K562 (cell line): Measurements from ENCODE around the gene TNFRSF18. TPM values are rescaled to one million over a fixed set of nuclear protein-coding genes. Genes with fewer than 3 reads are reported as not detected.

Source experiments
- ETS2 ChIP-seq: IDR thresholded peaks from 2 replicates; pipeline ENCODE4 v1.6.1; 2016; ENCODE audit warnings: borderline replicate concordance, missing genetic modification characterization, mild to moderate bottlenecking, moderate library complexity, missing compliant biosample characterization; ENCODE audit not compliant: poor library complexity, severe bottlenecking
- FOS ChIP-seq: IDR thresholded peaks from 3 replicates; pipeline ENCODE4 v1.6.1; 2011; ENCODE audit not compliant: insufficient read length; ENCODE audit errors: extremely low read depth
- FOXM1 ChIP-seq, 2 experiments: fragments of 450-650 bp in 1 of 2; sonication (generic) in 1 of 2; formaldehyde crosslinking in 1 of 2; IDR thresholded peaks; 2 replicates each; pipeline versions ENCODE4 v1.6.1 to v1.9.0; 2017 to 2022; ENCODE audit warnings: low read depth in 2 of 2, mild to moderate bottlenecking in 2 of 2, missing genetic modification reagents in 1 of 2, moderate library complexity in 1 of 2
- HDAC8 ChIP-seq: fragments of 450-650 bp; IDR thresholded peaks from 2 replicates; pipeline ENCODE4 v1.6.1; 2016; ENCODE audit warnings: mild to moderate bottlenecking, missing genetic modification characterization, moderate library complexity, missing compliant biosample characterization
- PYGO2 ChIP-seq: fragments of 450-650 bp; IDR thresholded peaks from 2 replicates; pipeline ENCODE4 v1.6.1; 2016; ENCODE audit warnings: mild to moderate bottlenecking, missing genetic modification characterization, moderate library complexity, missing compliant biosample characterization
- RBBP5 ChIP-seq: fragments of 200-600 bp; sonication (generic); IDR thresholded peaks from 2 replicates; pipeline ENCODE4 v1.6.1; 2012; ENCODE audit warnings: borderline replicate concordance, mild to moderate bottlenecking, low read length, control low read depth, inconsistent platforms; ENCODE audit not compliant: insufficient read depth, poor library complexity, severe bottlenecking
- ZNF324 ChIP-seq: fragments of 250-450 bp; sonication (Bioruptor Pico); IDR thresholded peaks from 2 replicates; pipeline ENCODE4 v1.4.0; 2020; ENCODE audit warnings: mild to moderate bottlenecking
- polyA plus RNA-seq, 8 experiments: library from polyadenylated mRNA; depleted of rRNA in 4 of 8; stranded (reverse) in 5 of 8; unstranded in 3 of 8; fragments of >200 nt; fragmentation: Nextera tagmentation in 2 of 8; fragmentation: Illumina TruSeq in 1 of 8; extraction: Ambion mirVana in 2 of 8; extraction: Trizol in 1 of 8; gene quantifications; 2 replicates each; pipeline versions ENCODE4 v1.2.1 to v1.2.3, GENCODE V29; 2011 to 2014; ENCODE audit warnings: inconsistent platforms in 1 of 8, missing spikeins in 1 of 8
- total RNA-seq, 7 experiments: library from RNA; depleted of rRNA in 6 of 7; stranded (reverse); fragments of >200 nt in 6 of 7; fragmentation: Illumina TruSeq in 2 of 7; extraction: Trizol in 2 of 7; gene quantifications; 2 replicates each; pipeline versions ENCODE4 v1.2.1 to v1.2.3, GENCODE V29; 2011 to 2021; ENCODE audit warnings: low replicate concordance in 1 of 7
- TF ChIP-seq, protein P1 (sequence below), 2 experiments: IDR thresholded peaks; 2 replicates each; pipeline ENCODE4 v1.6.1; 2012; ENCODE audit warnings: improper control_type of control experiment in 2 of 2, low read depth in 2 of 2, low read length in 2 of 2, borderline replicate concordance in 1 of 2
- TF ChIP-seq, protein P2 (sequence below): fragments of 450-650 bp; IDR thresholded peaks from 2 replicates; pipeline ENCODE4 v1.7.1; 2018; ENCODE audit warnings: mild to moderate bottlenecking, low read depth; ENCODE audit not compliant: partially characterized antibody
- TF ChIP-seq, protein P3 (sequence below): IDR thresholded peaks from 3 replicates; pipeline ENCODE4 v1.6.1; 2011; ENCODE audit warnings: borderline replicate concordance, mild to moderate bottlenecking, moderate library complexity; ENCODE audit not compliant: insufficient read length; ENCODE audit errors: extremely low read depth
- TF ChIP-seq, protein P4 (sequence below): fragments of 450-650 bp; IDR thresholded peaks from 2 replicates; pipeline ENCODE4 v1.6.1; 2016
- TF ChIP-seq, protein P5 (sequence below): sonication (generic); formaldehyde crosslinking; IDR thresholded peaks from 2 replicates; pipeline ENCODE4 v1.8.1; 2022; ENCODE audit warnings: missing genetic modification reagents

TNFRSF18 gene
- total and polyA plus RNA-seq, 9 of the 15 experiments (the other 6 are each of a cell fraction or from before 2014, with no cell fraction given) = 0.24 to 0.27 TPM; not detected in 7

DNA sequence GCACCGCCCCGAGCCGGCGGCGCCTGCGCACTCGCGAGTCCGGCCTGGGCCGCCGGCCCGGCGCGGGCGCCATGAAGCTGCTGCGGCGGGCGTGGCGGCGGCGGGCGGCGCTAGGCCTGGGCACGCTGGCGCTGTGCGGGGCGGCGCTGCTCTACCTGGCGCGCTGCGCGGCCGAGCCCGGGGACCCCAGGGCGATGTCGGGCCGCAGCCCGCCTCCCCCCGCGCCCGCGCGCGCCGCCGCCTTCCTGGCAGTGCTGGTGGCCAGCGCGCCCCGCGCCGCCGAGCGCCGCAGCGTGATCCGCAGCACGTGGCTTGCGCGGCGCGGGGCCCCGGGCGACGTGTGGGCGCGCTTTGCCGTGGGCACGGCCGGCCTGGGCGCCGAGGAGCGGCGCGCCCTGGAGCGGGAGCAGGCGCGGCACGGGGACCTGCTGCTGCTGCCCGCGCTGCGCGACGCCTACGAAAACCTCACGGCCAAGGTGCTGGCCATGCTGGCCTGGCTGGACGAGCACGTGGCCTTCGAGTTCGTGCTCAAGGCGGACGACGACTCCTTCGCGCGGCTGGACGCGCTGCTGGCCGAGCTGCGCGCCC lies 25.9 kb upstream of the TNFRSF18 start, which contains the start of gene B3GALT6 (continued):
- no peak for TF ChIP-seq ZNF324 (CRISPR knock-in tag)
- TF ChIP-seq, protein P1, sequence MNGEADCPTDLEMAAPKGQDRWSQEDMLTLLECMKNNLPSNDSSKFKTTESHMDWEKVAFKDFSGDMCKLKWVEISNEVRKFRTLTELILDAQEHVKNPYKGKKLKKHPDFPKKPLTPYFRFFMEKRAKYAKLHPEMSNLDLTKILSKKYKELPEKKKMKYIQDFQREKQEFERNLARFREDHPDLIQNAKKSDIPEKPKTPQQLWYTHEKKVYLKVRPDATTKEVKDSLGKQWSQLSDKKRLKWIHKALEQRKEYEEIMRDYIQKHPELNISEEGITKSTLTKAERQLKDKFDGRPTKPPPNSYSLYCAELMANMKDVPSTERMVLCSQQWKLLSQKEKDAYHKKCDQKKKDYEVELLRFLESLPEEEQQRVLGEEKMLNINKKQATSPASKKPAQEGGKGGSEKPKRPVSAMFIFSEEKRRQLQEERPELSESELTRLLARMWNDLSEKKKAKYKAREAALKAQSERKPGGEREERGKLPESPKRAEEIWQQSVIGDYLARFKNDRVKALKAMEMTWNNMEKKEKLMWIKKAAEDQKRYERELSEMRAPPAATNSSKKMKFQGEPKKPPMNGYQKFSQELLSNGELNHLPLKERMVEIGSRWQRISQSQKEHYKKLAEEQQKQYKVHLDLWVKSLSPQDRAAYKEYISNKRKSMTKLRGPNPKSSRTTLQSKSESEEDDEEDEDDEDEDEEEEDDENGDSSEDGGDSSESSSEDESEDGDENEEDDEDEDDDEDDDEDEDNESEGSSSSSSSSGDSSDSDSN (IDR thresholded peaks at IDR 0.05; ENCODE audit: borderline replicate concordance in 1 of 2, low read depth in 2 of 2, low read length in 2 of 2) = no peak
- no peak for TF ChIP-seq ETS2 (tag)
- no peak for TF ChIP-seq FOXM1 (IDR thresholded peaks at IDR 0.05; ENCODE audit: low read depth)
- TF ChIP-seq FOXM1 (CRISPR knock-in tag; IDR thresholded peaks at IDR 0.05; ENCODE audit: low read depth) = 0 out of 2 replicates have a peak, but pooled peaks have one; percentile 52
- TF ChIP-seq RBBP5 = no peak
- TF ChIP-seq, protein P2, sequence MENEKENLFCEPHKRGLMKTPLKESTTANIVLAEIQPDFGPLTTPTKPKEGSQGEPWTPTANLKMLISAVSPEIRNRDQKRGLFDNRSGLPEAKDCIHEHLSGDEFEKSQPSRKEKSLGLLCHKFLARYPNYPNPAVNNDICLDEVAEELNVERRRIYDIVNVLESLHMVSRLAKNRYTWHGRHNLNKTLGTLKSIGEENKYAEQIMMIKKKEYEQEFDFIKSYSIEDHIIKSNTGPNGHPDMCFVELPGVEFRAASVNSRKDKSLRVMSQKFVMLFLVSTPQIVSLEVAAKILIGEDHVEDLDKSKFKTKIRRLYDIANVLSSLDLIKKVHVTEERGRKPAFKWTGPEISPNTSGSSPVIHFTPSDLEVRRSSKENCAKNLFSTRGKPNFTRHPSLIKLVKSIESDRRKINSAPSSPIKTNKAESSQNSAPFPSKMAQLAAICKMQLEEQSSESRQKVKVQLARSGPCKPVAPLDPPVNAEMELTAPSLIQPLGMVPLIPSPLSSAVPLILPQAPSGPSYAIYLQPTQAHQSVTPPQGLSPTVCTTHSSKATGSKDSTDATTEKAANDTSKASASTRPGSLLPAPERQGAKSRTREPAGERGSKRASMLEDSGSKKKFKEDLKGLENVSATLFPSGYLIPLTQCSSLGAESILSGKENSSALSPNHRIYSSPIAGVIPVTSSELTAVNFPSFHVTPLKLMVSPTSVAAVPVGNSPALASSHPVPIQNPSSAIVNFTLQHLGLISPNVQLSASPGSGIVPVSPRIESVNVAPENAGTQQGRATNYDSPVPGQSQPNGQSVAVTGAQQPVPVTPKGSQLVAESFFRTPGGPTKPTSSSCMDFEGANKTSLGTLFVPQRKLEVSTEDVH = no peak
- no peak for TF ChIP-seq PYGO2 (tag)
- peak; percentile 50; the same call in 1 of the 2 replicates for TF ChIP-seq HDAC8 (tag)
- no peak for TF ChIP-seq FOS
- TF ChIP-seq, protein P3, sequence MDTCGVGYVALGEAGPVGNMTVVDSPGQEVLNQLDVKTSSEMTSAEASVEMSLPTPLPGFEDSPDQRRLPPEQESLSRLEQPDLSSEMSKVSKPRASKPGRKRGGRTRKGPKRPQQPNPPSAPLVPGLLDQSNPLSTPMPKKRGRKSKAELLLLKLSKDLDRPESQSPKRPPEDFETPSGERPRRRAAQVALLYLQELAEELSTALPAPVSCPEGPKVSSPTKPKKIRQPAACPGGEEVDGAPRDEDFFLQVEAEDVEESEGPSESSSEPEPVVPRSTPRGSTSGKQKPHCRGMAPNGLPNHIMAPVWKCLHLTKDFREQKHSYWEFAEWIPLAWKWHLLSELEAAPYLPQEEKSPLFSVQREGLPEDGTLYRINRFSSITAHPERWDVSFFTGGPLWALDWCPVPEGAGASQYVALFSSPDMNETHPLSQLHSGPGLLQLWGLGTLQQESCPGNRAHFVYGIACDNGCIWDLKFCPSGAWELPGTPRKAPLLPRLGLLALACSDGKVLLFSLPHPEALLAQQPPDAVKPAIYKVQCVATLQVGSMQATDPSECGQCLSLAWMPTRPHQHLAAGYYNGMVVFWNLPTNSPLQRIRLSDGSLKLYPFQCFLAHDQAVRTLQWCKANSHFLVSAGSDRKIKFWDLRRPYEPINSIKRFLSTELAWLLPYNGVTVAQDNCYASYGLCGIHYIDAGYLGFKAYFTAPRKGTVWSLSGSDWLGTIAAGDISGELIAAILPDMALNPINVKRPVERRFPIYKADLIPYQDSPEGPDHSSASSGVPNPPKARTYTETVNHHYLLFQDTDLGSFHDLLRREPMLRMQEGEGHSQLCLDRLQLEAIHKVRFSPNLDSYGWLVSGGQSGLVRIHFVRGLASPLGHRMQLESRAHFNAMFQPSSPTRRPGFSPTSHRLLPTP = no peak
- TF ChIP-seq, protein P4, sequence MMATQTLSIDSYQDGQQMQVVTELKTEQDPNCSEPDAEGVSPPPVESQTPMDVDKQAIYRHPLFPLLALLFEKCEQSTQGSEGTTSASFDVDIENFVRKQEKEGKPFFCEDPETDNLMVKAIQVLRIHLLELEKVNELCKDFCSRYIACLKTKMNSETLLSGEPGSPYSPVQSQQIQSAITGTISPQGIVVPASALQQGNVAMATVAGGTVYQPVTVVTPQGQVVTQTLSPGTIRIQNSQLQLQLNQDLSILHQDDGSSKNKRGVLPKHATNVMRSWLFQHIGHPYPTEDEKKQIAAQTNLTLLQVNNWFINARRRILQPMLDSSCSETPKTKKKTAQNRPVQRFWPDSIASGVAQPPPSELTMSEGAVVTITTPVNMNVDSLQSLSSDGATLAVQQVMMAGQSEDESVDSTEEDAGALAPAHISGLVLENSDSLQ = no peak
- TF ChIP-seq, protein P5, sequence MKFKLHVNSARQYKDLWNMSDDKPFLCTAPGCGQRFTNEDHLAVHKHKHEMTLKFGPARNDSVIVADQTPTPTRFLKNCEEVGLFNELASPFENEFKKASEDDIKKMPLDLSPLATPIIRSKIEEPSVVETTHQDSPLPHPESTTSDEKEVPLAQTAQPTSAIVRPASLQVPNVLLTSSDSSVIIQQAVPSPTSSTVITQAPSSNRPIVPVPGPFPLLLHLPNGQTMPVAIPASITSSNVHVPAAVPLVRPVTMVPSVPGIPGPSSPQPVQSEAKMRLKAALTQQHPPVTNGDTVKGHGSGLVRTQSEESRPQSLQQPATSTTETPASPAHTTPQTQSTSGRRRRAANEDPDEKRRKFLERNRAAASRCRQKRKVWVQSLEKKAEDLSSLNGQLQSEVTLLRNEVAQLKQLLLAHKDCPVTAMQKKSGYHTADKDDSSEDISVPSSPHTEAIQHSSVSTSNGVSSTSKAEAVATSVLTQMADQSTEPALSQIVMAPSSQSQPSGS (CRISPR knock-in tag) = 0 out of 2 replicates have a peak, but pooled peaks have one; percentile 38
